ENCODE results near the gene TEP1. TPM values are rescaled to one million over a fixed set of nuclear protein-coding genes. Genes with fewer than 3 reads are reported as not detected.

TEP1 gene
- total and polyA plus RNA-seq, 7 experiments from 2014 or later: 0.74 to 56.0 (median 38.9) TPM

DNA sequence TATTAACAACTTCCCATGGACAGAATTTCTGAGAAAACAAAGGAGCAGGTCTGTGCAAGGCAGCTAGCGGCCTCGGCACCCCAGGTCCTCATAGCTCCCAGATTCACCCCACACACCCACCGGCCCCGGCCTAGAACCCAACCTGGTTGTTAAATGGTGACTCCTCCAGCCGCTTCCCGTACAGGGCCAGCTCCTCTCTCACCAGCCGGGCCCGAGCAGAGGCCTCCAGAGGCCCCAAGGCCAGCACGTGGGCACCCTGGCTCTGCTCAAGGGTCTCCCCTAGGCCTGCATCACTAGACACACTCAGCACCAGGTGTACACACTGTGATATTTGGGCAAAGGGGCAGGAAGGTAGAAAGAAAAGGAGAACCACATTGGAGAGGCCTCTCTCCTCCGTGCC is 30.3 kb downstream of the TEP1 start:
- CTCF ChIA-PET: interaction anchor here (0.6 kb wide), 1 partner anchor 146 kb away, joined by 3 read pairs; no protein-coding TSS in a partner anchor
- no peak overlapping the region for H3K4me3 Mint-ChIP-seq
- H3K27ac ChIP-seq (ENCODE audit: low read depth, low read length): no peak overlapping the region
- H3K4me3 ChIP-seq (ENCODE audit: low read length): no peak overlapping the region
- no peak overlapping the region for H3K27ac Mint-ChIP-seq
- H3K9me3 ChIP-seq (ENCODE audit: control insufficient read depth in 2 of 3, low read length in 3 of 3): no peaks in the 10 kb centered on the region
- H3K27me3 Mint-ChIP-seq: no peaks in the 10 kb centered on the region
- ATAC-seq (no peak), DNase-seq (no peak)
- no peaks in the 10 kb centered on the region for H3K27me3 ChIP-seq (ENCODE audit: control insufficient read depth in 2 of 2, insufficient read depth in 2 of 2, low read length in 2 of 2)
- intact Hi-C loops (cut with micrococcal nuclease): no loop called here
- POLR2A ChIA-PET: no interaction called here
- H3K36me3 ChIP-seq (ENCODE audit: control insufficient read depth in 2 of 3, insufficient read depth in 3 of 3, low read length in 3 of 3): peaks cover 31 to 96% (median 49%) of the 10 kb centered on the region in 3 experiments
- H3K4me1 Mint-ChIP-seq: peaks cover 0 to 2% (median 0%) of the 10 kb centered on the region in 7 donors
- H3K4me1 ChIP-seq (ENCODE audit: control insufficient read depth in 2 of 2, insufficient read depth in 2 of 2, low read length in 2 of 2): no peaks in the 10 kb centered on the region
- no peaks in the 10 kb centered on the region for H3K9me3 Mint-ChIP-seq
- H3K36me3 Mint-ChIP-seq: peaks cover 14 to 76% (median 25%) of the 10 kb centered on the region in 5 donors

DNA sequence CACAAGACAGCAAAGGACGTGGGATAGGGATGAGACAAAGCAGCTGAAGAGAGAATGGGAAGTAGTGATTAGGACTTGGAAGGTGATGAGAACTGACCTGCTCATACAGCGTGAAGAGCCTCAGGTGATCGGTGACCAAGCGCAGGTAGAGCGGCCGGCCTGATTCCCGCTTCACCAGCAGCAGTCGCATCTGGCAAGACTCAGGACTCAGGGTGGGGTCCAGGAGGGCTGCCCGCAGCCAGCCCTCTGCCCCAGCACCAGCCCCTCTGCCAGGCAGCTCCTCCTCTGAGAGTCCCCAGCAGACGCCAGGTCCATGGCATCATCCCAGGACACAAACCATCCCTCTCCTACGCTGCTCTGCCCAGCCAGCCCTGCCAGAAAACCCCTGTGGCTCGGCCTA is 30.8 kb downstream of the TEP1 start:
- Mint-ChIP-seq H3K4me3 (no peak overlapping the region), H3K4me1 (no peaks in the 10 kb centered on the region), H3K27me3 (no peaks in the 10 kb centered on the region), H3K9me3 (no peaks in the 10 kb centered on the region), H3K27ac (peak overlapping the region in 1 of 9 donors; percentile 46), H3K36me3 (peaks cover 16 to 76% (median 20%) of the 10 kb centered on the region in 5 donors)
- Histone ChIP-seq H3K4me3 (ENCODE audit: low read length) (no peak overlapping the region), H3K36me3 (ENCODE audit: control insufficient read depth in 2 of 3, insufficient read depth in 3 of 3, low read length in 3 of 3) (peaks cover 26 to 96% (median 45%) of the 10 kb centered on the region in 3 experiments), H3K27ac (ENCODE audit: low read depth, low read length) (no peak overlapping the region), H3K4me1 (ENCODE audit: control insufficient read depth in 2 of 2, insufficient read depth in 2 of 2, low read length in 2 of 2) (no peaks in the 10 kb centered on the region), H3K9me3 (ENCODE audit: control insufficient read depth in 2 of 3, low read length in 3 of 3) (no peaks in the 10 kb centered on the region), H3K27me3 (ENCODE audit: control insufficient read depth in 2 of 2, insufficient read depth in 2 of 2, low read length in 2 of 2) (no peaks in the 10 kb centered on the region)
- ChIA-PET POLR2A (no interaction called here), CTCF (no interaction called here)
- ATAC-seq (no peak), DNase-seq (no peak)
- intact Hi-C loops (cut with micrococcal nuclease): no loop called here

DNA sequence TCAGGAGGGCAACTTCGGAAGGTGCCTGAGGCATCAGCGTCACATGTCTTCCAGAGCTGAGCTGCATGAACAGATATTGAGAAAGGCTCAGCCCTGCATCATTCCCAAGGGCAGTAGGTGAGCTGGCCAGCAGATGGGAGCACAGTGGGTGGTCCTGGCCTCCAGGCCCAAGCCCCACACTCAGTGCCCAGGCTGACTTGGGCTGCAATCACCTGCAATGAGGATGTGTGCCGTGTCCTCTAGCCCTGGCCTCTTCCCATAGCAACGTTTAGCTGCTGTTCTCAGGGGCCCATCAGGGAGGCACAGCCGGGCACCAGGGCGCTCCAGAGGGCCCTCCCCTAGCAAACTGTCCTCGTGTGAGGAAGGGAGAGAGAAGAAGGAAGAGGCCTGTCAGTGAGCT is 32.0 kb downstream of the TEP1 start:
- no peaks in the 10 kb centered on the region for H3K4me1 Mint-ChIP-seq
- no peak for ATAC-seq
- ChIA-PET POLR2A (no interaction called here), CTCF (no interaction called here)
- Histone ChIP-seq H3K36me3 (ENCODE audit: control insufficient read depth in 2 of 3, insufficient read depth in 3 of 3, low read length in 3 of 3) (peaks cover 21 to 97% (median 44%) of the 10 kb centered on the region in 3 experiments), H3K27ac (ENCODE audit: low read depth, low read length) (no peak overlapping the region), H3K4me1 (ENCODE audit: control insufficient read depth in 2 of 2, insufficient read depth in 2 of 2, low read length in 2 of 2) (no peaks in the 10 kb centered on the region), H3K9me3 (ENCODE audit: control insufficient read depth in 2 of 3, low read length in 3 of 3) (no peaks in the 10 kb centered on the region), H3K27me3 (ENCODE audit: control insufficient read depth in 2 of 2, insufficient read depth in 2 of 2, low read length in 2 of 2) (no peaks in the 10 kb centered on the region), H3K4me3 (ENCODE audit: low read length) (no peak overlapping the region)
- no peaks in the 10 kb centered on the region for H3K9me3 Mint-ChIP-seq
- DNase-seq: no peak
- H3K27ac Mint-ChIP-seq: peak overlapping the region in 1 of 9 donors; percentile 25
- no peaks in the 10 kb centered on the region for H3K27me3 Mint-ChIP-seq
- intact Hi-C loops (cut with micrococcal nuclease): no loop called here
- peaks cover 20 to 74% (median 22%) of the 10 kb centered on the region in 5 donors for H3K36me3 Mint-ChIP-seq
- no peak overlapping the region for H3K4me3 Mint-ChIP-seq

DNA sequence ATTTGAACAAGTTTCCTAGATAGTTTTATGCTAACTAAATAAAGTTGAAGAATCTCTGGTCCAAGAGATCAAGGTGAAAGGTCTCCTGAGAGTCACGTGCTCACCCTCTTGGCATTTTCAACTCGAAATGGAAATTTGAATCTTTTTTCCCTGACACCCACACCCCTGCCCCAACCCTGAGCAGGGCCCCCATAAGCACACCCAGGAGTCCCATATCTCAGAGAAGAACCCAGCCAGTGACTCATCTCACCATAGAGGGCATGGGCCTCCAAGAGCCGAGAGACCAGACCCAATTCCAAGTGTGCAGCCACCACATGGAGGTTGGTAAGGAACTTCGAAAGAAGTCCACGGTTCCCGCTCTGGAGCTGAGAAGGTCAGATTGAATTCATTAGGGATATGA is 32.6 kb downstream of the TEP1 start:
- Mint-ChIP-seq H3K27ac (peak overlapping the region in 1 of 9 donors; percentile 25), H3K4me1 (no peaks in the 10 kb centered on the region), H3K27me3 (no peaks in the 10 kb centered on the region), H3K9me3 (no peaks in the 10 kb centered on the region), H3K36me3 (peaks cover 21 to 73% (median 22%) of the 10 kb centered on the region in 5 donors), H3K4me3 (no peak overlapping the region)
- intact Hi-C loops (cut with micrococcal nuclease): no loop called here
- POLR2A ChIA-PET: no interaction called here
- H3K4me3 ChIP-seq (ENCODE audit: low read length): no peak overlapping the region
- no peak overlapping the region for H3K27ac ChIP-seq (ENCODE audit: low read depth, low read length)
- H3K27me3 ChIP-seq (ENCODE audit: control insufficient read depth in 2 of 2, insufficient read depth in 2 of 2, low read length in 2 of 2): no peaks in the 10 kb centered on the region
- no peaks in the 10 kb centered on the region for H3K4me1 ChIP-seq (ENCODE audit: control insufficient read depth in 2 of 2, insufficient read depth in 2 of 2, low read length in 2 of 2)
- CTCF ChIA-PET: no interaction called here
- H3K36me3 ChIP-seq (ENCODE audit: control insufficient read depth in 2 of 3, insufficient read depth in 3 of 3, low read length in 3 of 3): peaks cover 17 to 97% (median 39%) of the 10 kb centered on the region in 3 experiments
- DNase-seq: no peak
- no peak for ATAC-seq
- no peaks in the 10 kb centered on the region for H3K9me3 ChIP-seq (ENCODE audit: control insufficient read depth in 2 of 3, low read length in 3 of 3)

DNA sequence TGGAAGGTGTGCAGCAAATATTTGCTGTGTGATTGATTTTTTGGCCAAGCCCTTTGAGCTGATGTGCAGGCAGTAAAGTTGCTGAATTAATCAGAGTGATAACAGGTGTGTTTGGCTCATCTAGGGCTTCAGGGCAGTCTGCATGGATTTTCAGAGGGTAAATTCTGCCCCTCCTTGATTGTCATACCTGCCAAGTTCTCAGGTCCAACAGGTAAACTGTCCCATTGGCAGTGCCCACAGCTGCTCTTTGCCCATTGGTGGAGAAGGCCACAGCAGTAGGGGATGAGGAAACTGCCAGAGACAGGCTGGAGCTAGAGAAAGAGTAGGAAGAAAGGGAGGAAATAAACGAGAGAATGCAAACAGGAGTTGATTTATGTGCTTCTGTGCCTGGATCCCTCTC is 33.6 kb downstream of the TEP1 start:
- POLR2A ChIA-PET: interaction anchor here (1.2 kb wide), 1 partner anchor 8 kb away, joined by 3 read pairs; no protein-coding TSS in a partner anchor
- intact Hi-C loops (cut with micrococcal nuclease): no loop called here
- H3K4me3 Mint-ChIP-seq: no peak overlapping the region
- no peaks in the 10 kb centered on the region for H3K27me3 Mint-ChIP-seq
- H3K4me1 Mint-ChIP-seq: no peaks in the 10 kb centered on the region
- H3K27ac Mint-ChIP-seq: peak overlapping the region in 2 of 9 donors; percentile 2 to 46
- CTCF ChIA-PET: no interaction called here
- Histone ChIP-seq H3K4me3 (ENCODE audit: low read length) (no peak overlapping the region), H3K27me3 (ENCODE audit: control insufficient read depth in 2 of 2, insufficient read depth in 2 of 2, low read length in 2 of 2) (no peaks in the 10 kb centered on the region), H3K27ac (ENCODE audit: low read depth, low read length) (no peak overlapping the region), H3K9me3 (ENCODE audit: control insufficient read depth in 2 of 3, low read length in 3 of 3) (no peaks in the 10 kb centered on the region), H3K36me3 (ENCODE audit: control insufficient read depth in 2 of 3, insufficient read depth in 3 of 3, low read length in 3 of 3) (peaks cover 17 to 96% (median 39%) of the 10 kb centered on the region in 3 experiments), H3K4me1 (ENCODE audit: control insufficient read depth in 2 of 2, insufficient read depth in 2 of 2, low read length in 2 of 2) (no peaks in the 10 kb centered on the region)
- peaks cover 22 to 74% (median 24%) of the 10 kb centered on the region in 5 donors for H3K36me3 Mint-ChIP-seq
- ATAC-seq (no peak), DNase-seq (no peak)
- H3K9me3 Mint-ChIP-seq: no peaks in the 10 kb centered on the region

DNA sequence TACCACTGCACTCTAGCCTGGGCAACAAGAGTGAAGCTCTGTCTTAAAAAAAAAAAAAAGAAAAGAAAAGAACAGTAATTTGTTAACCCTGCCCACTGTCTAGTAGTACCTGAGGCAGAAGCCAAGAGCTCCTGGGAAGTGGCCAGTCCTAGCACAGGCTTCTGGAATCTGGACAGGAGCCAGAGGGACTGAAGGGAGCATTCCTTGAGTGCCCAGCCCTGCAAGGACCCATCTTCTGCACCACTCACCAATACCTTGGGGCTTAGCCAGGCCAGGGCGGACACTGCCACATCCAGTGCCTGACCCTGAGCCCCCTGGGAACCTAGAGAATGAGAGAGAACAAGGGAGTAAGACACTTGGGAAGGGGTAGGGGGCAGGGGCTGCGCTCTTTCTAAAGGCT is 36.1 kb downstream of the TEP1 start:
- DNase-seq (no peak), ATAC-seq (no peak)
- Histone ChIP-seq H3K4me3 (ENCODE audit: low read length) (no peak overlapping the region), H3K36me3 (ENCODE audit: control insufficient read depth in 2 of 3, insufficient read depth in 3 of 3, low read length in 3 of 3) (peaks cover 14 to 95% (median 42%) of the 10 kb centered on the region in 3 experiments), H3K4me1 (ENCODE audit: control insufficient read depth in 2 of 2, insufficient read depth in 2 of 2, low read length in 2 of 2) (no peaks in the 10 kb centered on the region), H3K27ac (ENCODE audit: low read depth, low read length) (no peak overlapping the region), H3K27me3 (ENCODE audit: control insufficient read depth in 2 of 2, insufficient read depth in 2 of 2, low read length in 2 of 2) (no peaks in the 10 kb centered on the region), H3K9me3 (ENCODE audit: control insufficient read depth in 2 of 3, low read length in 3 of 3) (no peaks in the 10 kb centered on the region)
- intact Hi-C loops (cut with micrococcal nuclease): no loop called here
- H3K4me3 Mint-ChIP-seq: no peak overlapping the region
- POLR2A ChIA-PET: no interaction called here
- no peaks in the 10 kb centered on the region for H3K27me3 Mint-ChIP-seq
- peaks cover 24 to 72% (median 29%) of the 10 kb centered on the region in 5 donors for H3K36me3 Mint-ChIP-seq
- H3K27ac Mint-ChIP-seq: peak overlapping the region in 1 of 9 donors; percentile 74
- no peaks in the 10 kb centered on the region for H3K9me3 Mint-ChIP-seq
- CTCF ChIA-PET: no interaction called here
- H3K4me1 Mint-ChIP-seq: no peaks in the 10 kb centered on the region

DNA sequence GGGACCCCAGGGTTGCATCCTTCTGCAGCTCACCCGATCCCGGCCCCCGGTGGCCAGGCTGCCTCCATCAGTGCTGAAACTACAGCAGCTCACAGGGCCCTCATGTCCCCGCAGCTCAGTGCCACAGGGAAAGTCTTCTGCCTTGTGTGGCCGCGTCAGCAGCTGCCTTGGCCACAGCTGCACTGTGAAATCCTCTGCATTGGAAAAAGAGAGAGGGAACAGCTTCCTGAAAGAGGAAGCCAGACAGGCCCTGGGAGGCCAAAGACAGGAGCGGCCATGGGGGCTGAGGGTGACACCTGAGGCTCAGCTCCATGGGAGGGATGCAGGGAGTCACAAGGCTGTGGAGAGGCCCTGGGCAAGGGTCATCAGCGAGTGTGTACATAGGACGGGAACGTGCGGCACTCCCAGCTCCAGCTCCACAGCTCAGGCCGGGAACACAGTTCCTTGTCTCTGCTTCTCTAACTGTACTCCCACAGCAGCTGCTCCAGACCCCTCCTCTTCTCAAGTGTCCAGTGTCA is 37.2 kb downstream of the TEP1 start:
- no peak overlapping the region for H3K4me3 ChIP-seq (ENCODE audit: low read length)
- H3K27ac ChIP-seq (ENCODE audit: low read depth, low read length): no peak overlapping the region
- no peaks in the 10 kb centered on the region for H3K27me3 ChIP-seq (ENCODE audit: control insufficient read depth in 2 of 2, insufficient read depth in 2 of 2, low read length in 2 of 2)
- ChIA-PET POLR2A (no interaction called here), CTCF (no interaction called here)
- H3K36me3 ChIP-seq (ENCODE audit: control insufficient read depth in 2 of 3, insufficient read depth in 3 of 3, low read length in 3 of 3): peaks cover 13 to 95% (median 46%) of the 10 kb centered on the region in 3 experiments
- ATAC-seq (no peak), DNase-seq (no peak)
- H3K27me3 Mint-ChIP-seq: no peaks in the 10 kb centered on the region
- no peaks in the 10 kb centered on the region for H3K9me3 ChIP-seq (ENCODE audit: control insufficient read depth in 2 of 3, low read length in 3 of 3)
- no peaks in the 10 kb centered on the region for H3K9me3 Mint-ChIP-seq
- H3K4me1 ChIP-seq (ENCODE audit: control insufficient read depth in 2 of 2, insufficient read depth in 2 of 2, low read length in 2 of 2): no peaks in the 10 kb centered on the region
- H3K27ac Mint-ChIP-seq: peak overlapping the region in 1 of 9 donors; percentile 41
- H3K4me1 Mint-ChIP-seq: no peaks in the 10 kb centered on the region
- no peak overlapping the region for H3K4me3 Mint-ChIP-seq
- peaks cover 23 to 73% (median 34%) of the 10 kb centered on the region in 5 donors for H3K36me3 Mint-ChIP-seq
- intact Hi-C loops (cut with micrococcal nuclease): no loop called here
